Measurements from ENCODE around the gene AKT3. TPM values are rescaled to one million over a fixed set of nuclear protein-coding genes. Genes with fewer than 3 reads are reported as not detected.

The AKT3 gene
- total RNA-seq, 1 donor from 2014 or later, result 61.9 TPM

- no peak for DNase-seq (ENCODE audit: extremely low spot score in 2 of 2)
- Histone ChIP-seq H3K4me3 (no peak overlapping the region), H3K36me3 (peaks cover 0 to 5% of the 10 kb centered on the region in 2 donors), H3K27ac (no peak overlapping the region), H3K9me3 (no peaks in the 10 kb centered on the region), H3K4me1 (no peaks in the 10 kb centered on the region), H3K27me3 (no peaks in the 10 kb centered on the region)
- intact Hi-C loops (cut with DNase I), result no loop called here
- no peak for TF ChIP-seq CTCF (IDR thresholded peaks at IDR 0.05)
- TF ChIP-seq POLR2A (IDR thresholded peaks at IDR 0.05), result no peak
Measured at GRCh38 chr1:243539636-243540035, 310.4 kb downstream of the AKT3 start.

- Histone ChIP-seq H3K9me3 (no peaks in the 10 kb centered on the region), H3K27me3 (no peaks in the 10 kb centered on the region), H3K27ac (no peak overlapping the region), H3K4me3 (no peak overlapping the region), H3K4me1 (no peaks in the 10 kb centered on the region), H3K36me3 (no peaks in the 10 kb centered on the region)
- no peak for DNase-seq (ENCODE audit: extremely low spot score in 2 of 2)
- intact Hi-C loops (cut with DNase I), result no loop called here
- TF ChIP-seq CTCF (IDR thresholded peaks at IDR 0.05) (no peak), POLR2AphosphoS5 (IDR thresholded peaks at IDR 0.05; ENCODE audit: insufficient read depth in 1 of 2, low read depth in 1 of 2) (no peak), POLR2A (IDR thresholded peaks at IDR 0.05) (no peak)
Measured at GRCh38 chr1:243535014-243535413, 315.0 kb downstream of the AKT3 start.

GRCh38 chr1:243529512-243529911 lies 320.5 kb downstream of the AKT3 start:
- intact Hi-C loops (cut with DNase I), result no loop called here
- DNase-seq (ENCODE audit: extremely low spot score in 2 of 2), result no peak

GRCh38 chr1:243528459-243529121 lies 321.5 kb downstream of the AKT3 start:
- no peak overlapping the region for H3K4me3 ChIP-seq
- H3K27ac ChIP-seq, result no peak overlapping the region
- H3K27me3 ChIP-seq, result no peaks in the 10 kb centered on the region
- no peak for DNase-seq (ENCODE audit: extremely low spot score in 2 of 2)
- no peak for TF ChIP-seq POLR2AphosphoS5 (IDR thresholded peaks at IDR 0.05; ENCODE audit: insufficient read depth in 1 of 2, low read depth in 1 of 2)
- no peak for TF ChIP-seq POLR2A (IDR thresholded peaks at IDR 0.05)
- no peak for TF ChIP-seq CTCF (IDR thresholded peaks at IDR 0.05)
- intact Hi-C loops (cut with DNase I), result no loop called here
- no peaks in the 10 kb centered on the region for H3K36me3 ChIP-seq
- no peaks in the 10 kb centered on the region for H3K9me3 ChIP-seq
- no peaks in the 10 kb centered on the region for H3K4me1 ChIP-seq

More at GRCh38 chr1:243529512-243529911, 320.5 kb downstream of the AKT3 start:
- Histone ChIP-seq H3K4me1 (no peaks in the 10 kb centered on the region), H3K27me3 (no peaks in the 10 kb centered on the region), H3K9me3 (no peaks in the 10 kb centered on the region), H3K27ac (no peak overlapping the region), H3K4me3 (no peak overlapping the region), H3K36me3 (no peaks in the 10 kb centered on the region)
- TF ChIP-seq CTCF (IDR thresholded peaks at IDR 0.05), result no peak

- Histone ChIP-seq H3K9me3 (no peaks in the 10 kb centered on the region), H3K36me3 (no peaks in the 10 kb centered on the region), H3K4me1 (no peaks in the 10 kb centered on the region), H3K27ac (no peak overlapping the region), H3K27me3 (no peaks in the 10 kb centered on the region), H3K4me3 (no peak overlapping the region)
- TF ChIP-seq POLR2A (IDR thresholded peaks at IDR 0.05) (no peak), CTCF (IDR thresholded peaks at IDR 0.05) (no peak), POLR2AphosphoS5 (IDR thresholded peaks at IDR 0.05; ENCODE audit: insufficient read depth in 1 of 2, low read depth in 1 of 2) (no peak)
- intact Hi-C loops (cut with DNase I), result no loop called here
- DNase-seq (ENCODE audit: extremely low spot score in 2 of 2), result no peak
Measured at GRCh38 chr1:243526180-243526579, 323.9 kb downstream of the AKT3 start.

All from vagina (tissue), 2 donors.